GM21390 (cell line): ENCODE data around the gene MAPK13.
"Not testable (repeated sequence)": the region's sequence is repeated elsewhere in the genome, so short reads cannot be mapped to it uniquely, and the experiment has no call there.

Experiments
- ATAC-seq: cut with Tn5 transposase; IDR thresholded peaks from one replicate; pipeline ENCODE4 v1.9.1; 2021; ENCODE audit not compliant: unreplicated experiment

MAPK13 gene

DNA sequence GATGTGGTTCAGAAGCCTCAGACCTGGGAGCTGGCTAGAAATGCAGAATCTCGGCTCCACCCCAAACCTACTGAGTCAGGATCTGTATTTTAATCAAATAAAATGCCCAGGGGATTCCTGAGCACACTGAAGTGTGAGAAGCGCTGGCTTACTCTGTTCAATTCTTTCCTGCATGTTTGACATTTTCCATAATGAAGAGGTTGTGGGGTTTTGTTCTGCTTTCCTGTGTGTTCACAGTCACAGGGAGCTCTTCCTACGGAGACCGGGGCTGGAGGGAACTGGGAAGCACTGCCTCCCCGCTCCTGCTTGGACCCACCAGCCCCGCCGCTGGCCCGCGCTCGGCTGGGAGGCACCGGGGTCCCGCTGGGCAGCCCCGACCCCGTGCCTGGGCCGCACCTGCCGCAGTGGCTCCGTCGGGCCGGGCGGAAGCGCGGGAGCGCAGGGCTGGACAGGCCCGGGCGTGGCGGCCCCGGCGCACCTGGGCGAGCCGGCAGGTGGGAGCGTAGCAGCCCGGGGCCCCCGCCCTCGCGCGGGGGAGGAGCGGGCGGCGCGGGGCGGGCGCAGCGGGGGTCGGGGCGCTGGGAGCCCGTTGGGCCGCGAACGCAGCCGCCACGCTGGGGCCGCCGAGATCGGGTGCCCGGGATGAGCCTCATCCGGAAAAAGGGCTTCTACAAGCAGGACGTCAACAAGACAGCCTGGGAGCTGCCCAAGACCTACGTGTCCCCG is at the start of gene MAPK13:
TSS of gene MAPK13 (plus strand) at position 573 of the 726 bp plus-strand sequence. CDS start at position 643, 70 bp downstream.
- ATAC-seq = no peak

DNA sequence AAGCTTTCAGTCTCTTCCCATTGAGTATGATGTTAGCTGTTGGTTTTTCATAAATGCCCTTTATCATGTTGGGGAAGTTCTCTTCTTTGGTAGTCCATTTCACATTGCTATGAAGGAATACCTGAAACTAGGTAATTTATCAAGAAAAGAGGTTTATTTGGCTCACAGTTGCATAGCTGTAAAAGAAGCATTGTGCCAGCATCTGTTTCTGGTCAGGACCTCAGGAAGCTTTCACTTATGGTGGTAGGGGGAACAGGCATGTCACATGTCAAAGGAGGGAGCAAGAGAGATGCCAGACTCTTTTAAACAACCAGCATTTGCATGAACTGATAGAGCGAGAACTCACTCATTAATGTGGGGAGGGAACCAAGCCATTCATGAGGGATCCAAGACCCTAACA is 48.0 kb upstream of the MAPK13 start:
- ATAC-seq = no peak

DNA sequence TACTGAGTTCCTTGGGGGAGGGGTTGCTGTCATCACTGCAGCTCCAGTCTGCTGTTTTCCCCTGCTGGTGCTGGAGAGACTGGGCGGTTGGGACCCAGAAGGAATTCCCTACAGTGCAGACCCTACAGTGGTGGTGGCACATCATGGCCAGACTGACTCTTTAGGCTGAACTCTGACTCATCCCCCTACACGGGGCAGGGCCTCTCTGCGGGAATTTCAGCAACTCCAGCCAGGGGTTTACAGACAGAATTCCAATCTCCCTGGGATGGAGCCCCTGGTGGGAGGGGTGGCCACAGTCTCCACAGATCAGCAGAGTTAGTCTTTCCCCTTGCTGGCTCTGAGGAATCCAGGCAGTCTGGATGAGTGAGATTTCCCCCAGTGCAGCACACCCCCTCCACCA is 46.9 kb upstream of the MAPK13 start:
- ATAC-seq = no peak

DNA sequence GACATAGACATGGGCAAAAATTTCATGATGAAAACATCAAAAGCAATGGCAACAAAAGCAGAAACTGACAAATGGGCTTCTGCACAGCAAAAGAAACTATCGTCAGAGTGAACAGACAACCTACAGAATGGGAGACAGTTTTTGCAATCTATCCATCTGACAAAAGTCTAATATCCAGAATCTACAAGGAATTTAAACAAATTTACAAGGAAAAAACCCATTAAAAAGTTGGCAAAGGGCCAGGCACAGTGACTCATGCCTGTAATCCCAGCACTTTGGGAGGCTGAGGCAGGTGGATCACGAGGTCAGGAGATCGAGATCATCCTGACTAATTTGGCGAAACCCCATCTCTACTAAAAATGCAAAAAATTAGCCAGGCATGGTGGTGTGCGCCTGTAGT is 42.1 kb upstream of the MAPK13 start:
- ATAC-seq = not testable (repeated sequence)

DNA sequence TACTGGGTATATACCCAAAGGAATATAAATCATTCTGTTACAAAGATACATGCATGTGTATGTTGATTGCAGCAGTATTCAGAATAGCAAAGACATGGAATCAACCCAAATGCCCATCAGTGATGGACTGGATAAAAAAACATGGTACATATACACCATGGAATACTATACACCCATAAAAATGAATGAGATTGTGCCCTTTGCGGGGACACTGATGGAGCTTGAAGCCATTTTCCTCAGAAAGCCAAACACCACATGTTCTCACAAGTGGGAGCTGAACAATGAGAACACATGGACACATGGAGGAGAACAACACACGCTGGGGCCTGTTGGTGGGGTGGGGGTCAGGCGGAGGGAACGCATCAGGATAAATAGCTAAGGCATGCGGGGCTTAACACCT is 41.3 kb upstream of the MAPK13 start:
- no peak for ATAC-seq

DNA sequence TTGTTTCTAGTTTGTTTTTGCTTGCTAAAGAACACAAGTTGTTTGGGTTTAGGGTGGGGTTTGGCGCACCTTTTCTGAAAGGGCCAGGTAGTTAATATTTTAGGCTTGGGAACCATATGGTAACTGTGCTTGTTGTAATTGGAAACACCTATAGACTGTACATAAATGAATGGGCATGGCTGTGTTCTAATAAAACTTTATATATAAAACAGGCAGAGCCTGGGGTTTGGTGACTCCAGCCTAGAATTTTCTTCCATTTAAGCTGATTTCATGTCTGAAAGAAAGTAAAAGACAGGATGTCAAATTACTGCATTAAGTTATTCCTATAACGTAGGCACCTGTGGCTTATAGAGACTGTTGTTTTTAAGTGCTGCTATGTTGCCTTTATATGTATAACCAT is 36.1 kb upstream of the MAPK13 start:
- no peak for ATAC-seq

DNA sequence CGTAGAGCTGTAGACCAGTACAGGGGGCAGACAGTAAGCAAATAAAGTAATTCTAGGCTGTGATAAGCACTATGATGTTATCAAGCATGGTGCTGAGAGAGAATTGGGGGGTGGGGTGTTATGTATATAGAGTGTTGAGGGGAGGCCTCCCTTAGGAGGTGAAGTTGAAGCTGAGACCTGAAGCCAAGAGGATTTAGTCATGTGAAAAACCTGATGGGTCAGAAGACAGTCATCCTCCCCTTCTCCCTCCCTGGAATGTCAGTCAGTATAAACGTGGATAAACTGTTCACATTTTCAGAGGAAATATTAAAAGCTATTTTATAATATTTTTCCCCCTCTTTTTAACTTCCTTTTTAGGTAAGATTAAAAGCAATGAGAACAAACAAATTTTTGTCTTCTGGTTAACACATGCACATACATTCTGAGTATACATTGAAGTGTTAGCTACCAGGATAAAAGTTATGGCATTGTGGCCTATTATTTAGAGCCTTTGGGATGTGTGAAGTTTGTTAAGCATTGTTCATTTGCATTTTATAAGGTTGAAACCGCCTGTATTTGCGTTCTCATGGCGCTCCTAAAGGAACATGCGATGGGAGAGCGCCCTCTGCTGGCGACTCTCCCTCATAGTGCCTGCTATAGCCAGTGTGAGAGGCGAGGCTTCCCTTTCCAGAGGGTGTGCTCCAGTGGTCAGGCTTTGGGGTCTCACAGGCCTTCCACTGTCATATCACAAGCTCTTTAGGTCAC is 35.4 kb upstream of the MAPK13 start:
- peak; percentile 72 for ATAC-seq

DNA sequence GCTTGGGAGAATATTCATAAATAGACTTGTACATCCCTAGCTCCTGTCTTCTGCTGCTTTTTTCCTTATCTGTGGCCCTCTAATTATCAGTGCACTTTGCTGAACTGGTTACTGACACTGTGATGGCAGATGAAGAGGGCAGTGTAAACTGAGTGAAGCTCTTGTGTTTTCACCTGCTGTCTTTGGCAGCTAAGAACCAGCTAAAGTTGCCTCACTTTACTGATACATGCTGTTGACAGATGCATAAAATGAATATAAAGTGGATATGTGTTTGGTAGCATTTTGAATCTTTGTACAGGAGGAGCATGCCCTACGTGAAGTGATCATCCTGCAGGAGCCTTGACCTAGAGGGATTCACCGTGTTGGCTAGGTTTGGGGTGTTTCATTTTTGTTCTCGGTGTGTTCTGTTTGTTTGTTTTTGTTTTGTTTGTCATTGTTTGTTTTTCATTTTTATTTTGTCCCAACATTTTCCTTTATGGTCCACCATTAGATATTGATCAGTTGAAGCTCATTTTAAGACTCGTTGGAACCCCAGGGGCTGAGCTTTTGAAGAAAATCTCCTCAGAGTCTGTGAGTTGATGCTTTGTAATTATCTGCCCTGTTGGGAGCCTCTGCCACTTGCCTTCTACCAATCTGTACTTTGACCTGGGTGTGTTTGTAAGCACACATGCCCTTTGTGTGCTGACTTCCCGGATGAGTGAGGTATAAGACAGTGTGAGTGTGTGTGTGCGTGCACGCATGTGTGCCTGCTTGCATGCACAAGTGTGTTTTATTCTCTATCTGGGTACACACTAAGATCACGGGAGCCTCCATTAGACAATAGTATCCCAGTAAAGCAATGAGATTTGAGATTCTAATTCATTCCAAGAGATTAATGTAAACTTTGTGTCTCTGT is 34.6 kb upstream of the MAPK13 start:
- ATAC-seq = no peak

DNA sequence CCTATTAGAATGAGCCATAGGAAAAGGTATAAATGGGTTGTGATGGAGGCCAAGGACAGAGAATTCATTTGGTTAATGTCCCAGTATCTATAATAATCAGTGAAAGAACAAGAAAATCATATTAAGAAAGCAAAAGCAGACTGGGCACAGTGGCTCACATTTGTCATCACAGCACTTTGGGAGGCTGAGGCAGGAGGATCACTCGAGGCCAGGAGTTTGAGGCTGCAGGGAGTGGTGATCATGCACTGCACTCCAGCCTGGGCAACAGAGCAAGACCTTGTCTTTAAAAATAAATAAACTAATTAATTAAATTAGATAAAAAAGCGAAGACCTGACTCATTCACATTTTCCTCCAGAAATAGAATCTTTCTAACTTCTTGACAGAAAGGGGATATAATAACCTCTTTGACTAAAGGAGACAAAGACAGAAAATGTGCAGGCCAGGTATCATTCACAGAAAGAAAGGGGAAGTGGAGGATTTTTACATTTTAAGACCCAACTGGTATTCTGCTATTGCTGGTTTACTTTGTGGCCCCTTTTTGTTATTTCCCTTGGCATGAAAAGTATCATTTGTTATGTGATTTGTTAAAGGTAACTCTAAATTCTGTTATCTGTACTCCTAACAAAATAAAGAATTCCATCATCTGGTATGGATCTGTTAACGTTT is 31.9 kb upstream of the MAPK13 start:
- no peak for ATAC-seq

DNA sequence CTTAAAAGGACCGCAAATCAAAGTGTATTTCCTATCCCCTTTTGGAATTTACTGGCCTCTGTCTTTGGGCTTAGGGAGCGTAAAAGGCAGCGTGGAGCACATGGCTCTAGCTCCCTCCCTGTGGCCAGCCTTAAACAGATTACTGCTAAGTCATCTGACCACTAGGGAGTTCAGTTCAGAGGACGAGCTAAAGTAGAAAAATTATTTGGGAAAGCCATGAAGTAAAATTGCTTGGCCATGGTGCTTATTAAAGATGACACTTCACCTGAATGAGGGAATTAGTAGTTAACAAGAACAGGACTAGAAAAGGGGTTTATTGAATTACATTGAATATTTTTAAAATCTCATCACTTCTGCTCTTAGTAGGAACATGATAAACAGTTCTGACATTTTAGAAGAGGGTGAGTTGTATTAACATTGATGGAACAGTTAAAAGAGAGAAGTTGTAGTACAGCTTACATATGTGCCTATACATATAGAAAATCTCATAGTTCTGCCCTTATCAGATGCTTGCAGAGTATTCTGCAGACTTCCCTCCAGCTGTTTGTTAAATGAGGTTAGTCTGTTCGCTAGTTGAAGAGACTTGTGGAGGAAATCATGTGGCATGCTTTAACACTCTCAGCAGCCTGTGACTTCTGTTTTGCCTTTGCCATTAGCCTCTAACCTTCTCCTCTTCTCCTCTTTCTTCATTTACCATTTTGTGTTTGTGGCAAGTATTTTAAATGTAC is 31.2 kb upstream of the MAPK13 start:
- no peak for ATAC-seq

DNA sequence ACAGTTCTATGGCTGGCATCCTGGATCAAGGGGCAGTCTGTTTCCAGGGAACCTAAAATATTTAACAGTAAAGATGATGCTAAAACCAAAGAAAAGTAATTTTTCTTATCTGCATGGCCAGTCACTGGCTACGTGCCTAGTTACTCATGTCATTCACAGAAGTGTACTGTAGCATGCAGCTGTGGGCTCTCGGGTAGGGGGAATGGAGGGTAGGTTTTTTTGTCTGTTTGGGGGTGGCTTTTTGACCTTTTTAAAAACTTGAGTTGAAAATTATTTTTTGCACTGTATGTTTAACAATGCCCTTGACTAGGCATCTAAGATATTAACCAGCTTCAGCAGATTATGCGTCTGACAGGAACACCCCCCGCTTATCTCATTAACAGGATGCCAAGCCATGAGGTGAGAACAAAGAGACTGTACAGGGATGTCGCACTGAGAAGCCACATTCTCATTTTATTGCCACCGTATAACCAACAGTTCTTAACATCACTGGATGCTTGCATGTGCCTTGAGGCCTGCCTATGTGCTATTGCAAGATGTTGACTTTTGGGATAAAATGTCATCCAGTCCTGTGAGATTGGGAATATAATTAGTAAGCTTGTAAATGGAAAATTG is 30.3 kb upstream of the MAPK13 start:
- ATAC-seq = no peak

DNA sequence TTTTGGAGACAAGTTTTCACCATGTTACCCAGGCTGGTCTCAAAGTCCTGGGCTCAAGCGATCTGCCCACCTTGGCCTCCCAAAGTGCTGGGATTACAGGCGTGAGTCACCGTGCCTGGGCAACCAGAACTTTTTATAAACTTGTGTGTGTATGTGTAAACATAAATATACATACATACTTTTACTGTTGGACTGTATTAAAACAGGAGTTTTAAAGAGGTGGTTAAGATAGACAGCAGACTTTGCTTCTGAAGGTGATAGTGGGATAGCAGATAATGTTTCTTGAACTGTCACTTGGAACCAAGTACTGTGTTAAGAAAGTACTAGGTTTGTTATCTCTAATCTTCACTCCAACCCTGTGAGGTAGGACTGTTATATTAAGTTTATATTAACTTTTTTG is 28.6 kb upstream of the MAPK13 start:
- ATAC-seq = no peak

DNA sequence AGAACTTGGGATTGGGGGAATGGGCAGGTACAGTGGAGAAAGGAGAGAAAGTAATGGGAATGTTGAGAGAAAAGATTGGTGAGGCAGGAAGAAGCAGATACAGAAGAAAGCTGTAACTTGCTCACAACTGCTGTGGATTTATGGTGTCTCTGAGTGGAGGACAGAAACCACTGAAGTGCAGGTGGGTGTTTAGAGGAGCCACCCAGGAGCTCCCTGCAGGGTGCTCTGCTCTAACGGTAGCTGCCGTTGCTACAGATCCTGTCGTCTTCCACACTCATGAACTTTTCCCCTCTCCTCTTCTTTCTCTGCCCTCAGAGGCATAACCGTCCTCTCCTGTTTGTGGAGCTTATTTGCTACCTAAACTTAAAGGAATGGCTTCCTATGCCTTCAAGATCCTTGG is 27.5 kb upstream of the MAPK13 start:
- ATAC-seq = no peak

DNA sequence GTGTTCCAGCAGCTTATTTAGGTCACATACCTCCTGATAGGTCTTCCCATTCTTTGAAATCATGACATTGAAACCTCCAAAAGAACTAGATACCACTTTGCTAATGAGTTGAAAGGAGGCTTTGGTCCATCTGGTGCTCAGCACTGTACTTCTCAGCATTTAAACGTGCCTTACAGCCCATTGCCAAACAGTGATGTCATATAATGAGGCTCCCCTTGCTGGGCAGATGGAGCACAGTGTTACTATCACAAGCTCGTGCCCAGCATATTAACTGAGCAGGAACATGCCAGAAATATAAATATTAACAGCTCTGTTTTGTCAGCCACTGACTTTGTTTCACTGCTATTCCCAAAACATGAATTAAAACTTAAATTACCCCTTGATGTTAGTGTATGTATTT is 25.5 kb upstream of the MAPK13 start:
- ATAC-seq = no peak

DNA sequence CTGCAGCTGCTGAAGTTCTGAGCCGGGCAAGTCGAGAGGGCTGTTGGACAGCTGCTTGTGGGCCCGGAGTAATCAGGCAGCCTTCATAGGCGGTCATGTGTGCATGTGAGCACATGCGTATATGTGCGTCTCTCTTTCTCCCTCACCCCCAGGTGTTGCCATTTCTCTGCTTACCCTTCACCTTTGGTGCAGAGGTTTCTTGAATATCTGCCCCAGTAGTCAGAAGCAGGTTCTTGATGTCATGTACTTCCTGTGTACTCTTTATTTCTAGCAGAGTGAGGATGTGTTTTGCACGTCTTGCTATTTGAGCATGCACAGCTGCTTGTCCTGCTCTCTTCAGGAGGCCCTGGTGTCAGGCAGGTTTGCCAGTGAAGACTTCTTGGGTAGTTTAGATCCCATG is 21.2 kb upstream of the MAPK13 start:
- no peak for ATAC-seq

DNA sequence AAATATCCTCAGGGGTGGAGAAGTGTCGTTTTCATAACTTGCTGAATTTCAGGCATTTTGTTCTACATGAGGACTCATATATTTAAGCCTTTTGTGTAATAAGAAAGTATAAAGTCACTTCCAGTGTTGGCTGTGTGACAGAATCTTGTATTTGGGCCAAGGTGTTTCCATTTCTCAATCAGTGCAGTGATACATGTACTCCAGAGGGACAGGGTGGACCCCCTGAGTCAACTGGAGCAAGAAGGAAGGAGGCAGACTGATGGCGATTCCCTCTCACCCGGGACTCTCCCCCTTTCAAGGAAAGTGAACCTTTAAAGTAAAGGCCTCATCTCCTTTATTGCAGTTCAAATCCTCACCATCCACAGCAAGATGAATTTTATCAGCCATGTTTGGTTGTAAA is 20.3 kb upstream of the MAPK13 start:
- ATAC-seq = no peak

DNA sequence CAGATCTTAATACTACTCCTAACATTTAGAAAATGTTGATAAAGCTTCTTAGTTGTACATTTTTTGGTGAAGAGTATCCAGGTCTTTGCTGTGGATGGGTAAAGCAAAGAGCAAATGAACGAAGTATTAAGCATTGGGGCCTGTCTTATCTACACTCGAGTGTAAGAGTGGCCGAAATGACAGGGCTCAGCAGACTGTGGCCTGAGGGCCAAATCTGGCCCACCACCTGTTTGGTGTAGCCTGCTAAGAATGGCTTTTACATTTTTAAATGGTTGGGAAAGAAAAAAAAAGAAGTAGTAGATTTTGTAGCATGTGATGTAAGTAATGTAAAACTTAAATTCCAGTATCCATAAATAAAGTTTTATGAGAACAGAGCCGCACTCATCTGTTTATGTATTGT is 19.4 kb upstream of the MAPK13 start:
- ATAC-seq = no peak

DNA sequence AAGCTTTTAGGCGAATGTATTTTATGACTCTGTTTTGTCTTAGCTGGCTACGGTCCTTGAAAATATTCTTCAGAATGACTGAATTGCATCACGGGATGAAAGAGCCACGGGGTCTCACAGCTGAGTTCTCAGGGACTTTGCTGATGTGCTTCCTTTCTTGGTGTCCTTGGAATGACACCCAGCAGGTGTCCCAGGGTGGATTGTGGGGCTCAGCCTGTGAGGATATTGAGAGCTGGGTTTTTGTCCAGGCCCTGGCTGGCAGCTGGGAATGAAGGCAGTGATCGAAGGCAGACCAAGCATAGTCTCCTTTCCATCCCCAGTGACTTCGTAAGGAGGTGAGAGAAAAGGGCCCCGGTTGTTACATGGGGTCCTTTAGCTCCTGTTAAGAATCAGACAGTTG is 18.8 kb upstream of the MAPK13 start:
- ATAC-seq = no peak

DNA sequence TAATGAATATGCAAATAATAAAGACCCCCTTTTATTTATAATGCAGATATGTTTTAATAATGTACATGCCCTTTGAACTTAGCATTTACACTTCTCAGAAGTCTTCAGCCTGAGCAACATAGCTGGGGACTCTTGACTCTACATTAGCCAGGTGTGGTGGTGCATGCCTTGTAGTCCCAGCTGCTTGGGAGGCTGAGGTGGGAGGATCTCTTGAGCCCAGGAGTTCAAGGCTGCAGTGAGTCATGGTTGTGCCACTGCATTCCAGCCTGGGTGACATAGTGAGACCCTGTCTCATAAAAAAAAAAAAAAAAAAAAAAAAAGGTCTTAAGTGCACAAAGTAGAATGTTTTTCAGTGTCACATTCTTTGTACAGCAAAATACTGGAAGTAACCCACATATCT is 17.3 kb upstream of the MAPK13 start:
- ATAC-seq = no peak

DNA sequence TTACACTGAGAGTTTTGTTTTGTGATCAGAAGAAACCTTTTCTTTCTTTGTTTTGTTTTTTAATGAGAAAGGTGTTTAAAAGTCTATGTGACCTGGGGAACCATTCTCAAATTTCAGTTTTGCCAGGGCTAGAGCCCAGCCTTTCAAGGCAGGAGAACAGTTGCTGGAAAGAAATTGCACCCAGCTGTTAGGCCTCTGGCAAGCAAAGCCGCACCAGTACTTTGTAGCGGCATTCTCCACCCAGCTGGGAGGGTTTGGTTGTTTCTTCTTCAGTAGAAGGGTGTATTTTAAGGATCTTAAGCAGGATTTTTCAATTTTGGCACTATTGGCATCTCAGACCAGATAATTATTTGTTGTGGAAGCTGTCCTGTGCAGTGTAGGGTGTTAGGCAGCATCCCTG is 16.6 kb upstream of the MAPK13 start:
- no peak for ATAC-seq
